Renal cortex interstitium (tissue), 11 donors: ENCODE results near the gene F12. TPM values are rescaled to one million over a fixed set of nuclear protein-coding genes. Genes with fewer than 3 reads are reported as not detected.
"Not testable (repeated sequence)": the region's sequence is repeated elsewhere in the genome, so short reads cannot be mapped to it uniquely, and the experiment has no call there.

Experiments used
- DNase-seq, 11 donors: peaks; one replicate each; pipeline ENCODE4 v3.0.0-alpha.2; 2013; ENCODE audit warnings: low read depth in 9 of 11, low spot score in 4 of 11; ENCODE audit errors: extremely low read depth in 1 of 11
- polyA plus RNA-seq, 3 donors: library from polyadenylated mRNA; unstranded; fragments of 120-200 nt; gene quantifications; one replicate each; pipeline ENCODE4 v1.2.1, GENCODE V29; 2013; ENCODE audit not compliant: insufficient read length in 3 of 3

The F12 gene
- polyA plus RNA-seq, 3 donors, result 9.1 to 25.2 (median 10.2) TPM

DNA sequence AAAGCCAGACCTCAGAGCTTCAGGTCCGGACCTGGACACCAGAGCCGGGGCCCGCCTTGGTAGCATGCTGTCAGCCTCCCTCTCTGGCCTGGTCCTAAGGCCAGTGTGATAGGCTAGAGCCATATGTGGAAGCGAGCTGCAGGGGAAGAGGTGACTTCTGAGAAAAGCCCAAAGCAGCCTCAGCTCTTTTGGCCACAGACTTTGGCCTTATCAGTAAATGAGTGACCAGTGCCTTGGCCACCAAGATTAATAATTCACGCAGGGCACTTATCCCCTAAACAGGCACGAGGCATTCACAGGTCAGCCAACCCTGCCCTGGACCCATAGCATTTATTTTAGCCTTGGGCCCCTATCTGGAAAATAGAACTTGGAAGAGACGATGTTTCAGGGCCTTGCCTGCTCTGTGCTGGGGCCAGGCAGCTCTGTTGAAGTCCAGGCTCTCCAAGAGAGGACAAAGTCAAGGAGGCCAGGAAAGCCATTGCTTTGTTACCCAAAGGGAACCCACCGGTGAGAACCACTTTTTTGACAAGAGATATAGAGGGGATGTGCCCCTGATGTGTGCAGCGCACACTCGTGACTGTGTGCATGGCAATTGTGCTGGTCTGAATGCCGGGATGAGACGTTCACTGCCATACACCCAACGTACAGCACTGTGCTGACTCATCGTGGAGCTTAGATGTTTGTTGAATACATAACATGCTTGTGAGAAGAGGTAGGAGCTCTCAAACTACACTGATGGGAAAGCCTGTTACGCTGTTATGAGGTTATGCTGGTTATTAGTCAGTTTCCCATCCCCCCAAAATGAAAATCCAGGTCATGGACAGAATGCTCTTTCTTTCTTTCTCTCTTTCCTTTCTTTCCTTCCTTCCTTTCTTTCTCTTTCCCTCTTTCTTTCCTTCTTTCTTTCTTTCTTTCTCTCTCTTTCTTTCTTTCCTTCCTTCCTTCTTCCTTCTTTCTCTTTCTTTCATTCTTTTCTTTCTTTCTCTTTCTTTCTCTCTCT lies 30.2 kb downstream of the F12 start:
- DNase-seq, result no peak

GRCh38 chr5:177377851-177378776 lies 31.2 kb downstream of the F12 start:
- no peak for DNase-seq

GRCh38 chr5:177376107-177376506 lies 33.3 kb downstream of the F12 start:
- no peak for DNase-seq

GRCh38 chr5:177375516-177375915 lies 33.8 kb downstream of the F12 start:
- not testable (repeated sequence) for DNase-seq

- no peak for DNase-seq
These were observed 35.2 kb downstream of the F12 start for GRCh38 chr5:177374211-177374610.

- DNase-seq, result no peak
These were observed 35.6 kb downstream of the F12 start for GRCh38 chr5:177373806-177374205.

DNA sequence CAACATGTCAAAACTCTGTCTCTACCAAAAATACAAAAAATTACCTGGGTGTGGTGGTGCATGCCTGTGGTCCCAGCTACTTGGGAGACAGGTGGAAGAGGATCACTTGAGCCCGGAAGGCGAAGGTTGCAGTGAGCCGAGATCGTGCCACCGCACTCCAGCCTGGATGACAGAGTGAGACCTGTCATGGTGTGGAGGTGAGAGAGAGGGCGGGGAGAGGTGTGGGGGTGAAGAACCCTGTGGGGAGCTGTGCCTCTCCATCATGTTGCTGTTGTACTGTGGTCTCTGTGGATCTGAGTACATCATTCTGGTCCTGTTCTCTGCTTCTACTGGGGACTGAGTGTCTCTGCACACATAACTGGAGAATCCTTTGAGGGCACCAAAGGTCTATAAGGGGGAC lies 36.5 kb downstream of the F12 start:
- no peak for DNase-seq

DNA sequence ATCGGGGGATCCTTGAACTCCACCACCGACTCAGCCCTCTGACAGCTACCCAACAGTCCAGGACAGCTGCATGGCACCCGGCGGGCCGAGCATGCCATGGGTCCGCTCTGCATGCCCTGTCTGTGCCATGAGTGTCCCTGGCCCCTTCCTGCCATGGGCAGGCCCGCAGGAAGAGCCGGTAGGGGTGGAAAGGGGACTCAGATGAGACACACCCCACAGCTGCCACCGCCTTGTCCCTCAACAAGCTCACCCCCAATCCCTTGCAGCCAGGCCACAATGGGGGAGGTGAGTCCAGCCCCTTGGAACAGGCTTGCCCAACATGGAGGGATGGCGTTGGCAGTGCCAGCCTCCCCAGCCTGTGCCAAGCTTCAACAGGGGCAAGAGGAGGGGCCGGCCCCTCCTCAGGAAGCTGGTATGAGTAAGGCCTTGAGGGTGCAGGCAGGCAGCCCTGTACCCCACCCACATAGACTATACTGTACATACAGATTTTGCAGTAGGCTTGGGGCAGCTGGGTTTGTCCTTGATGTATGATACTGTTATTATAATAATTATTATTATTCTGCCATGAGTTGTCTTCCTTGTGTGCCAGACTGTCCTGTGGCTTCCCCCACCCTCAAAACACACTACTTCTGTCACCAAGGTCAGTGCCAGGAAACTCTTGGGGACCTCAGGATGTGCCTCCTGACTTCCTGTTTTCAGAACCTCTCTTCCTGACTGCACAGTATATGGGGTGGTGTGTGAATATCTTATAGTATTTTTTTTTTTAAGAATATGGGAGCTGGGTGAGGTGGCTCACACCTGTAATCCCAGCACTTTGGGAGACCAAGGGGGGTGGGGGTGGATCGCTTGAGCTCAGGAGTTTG lies 37.1 kb downstream of the F12 start:
- DNase-seq, result no peak

GRCh38 chr5:177371120-177372033 lies 38.0 kb downstream of the F12 start:
- DNase-seq, result no peak

DNA sequence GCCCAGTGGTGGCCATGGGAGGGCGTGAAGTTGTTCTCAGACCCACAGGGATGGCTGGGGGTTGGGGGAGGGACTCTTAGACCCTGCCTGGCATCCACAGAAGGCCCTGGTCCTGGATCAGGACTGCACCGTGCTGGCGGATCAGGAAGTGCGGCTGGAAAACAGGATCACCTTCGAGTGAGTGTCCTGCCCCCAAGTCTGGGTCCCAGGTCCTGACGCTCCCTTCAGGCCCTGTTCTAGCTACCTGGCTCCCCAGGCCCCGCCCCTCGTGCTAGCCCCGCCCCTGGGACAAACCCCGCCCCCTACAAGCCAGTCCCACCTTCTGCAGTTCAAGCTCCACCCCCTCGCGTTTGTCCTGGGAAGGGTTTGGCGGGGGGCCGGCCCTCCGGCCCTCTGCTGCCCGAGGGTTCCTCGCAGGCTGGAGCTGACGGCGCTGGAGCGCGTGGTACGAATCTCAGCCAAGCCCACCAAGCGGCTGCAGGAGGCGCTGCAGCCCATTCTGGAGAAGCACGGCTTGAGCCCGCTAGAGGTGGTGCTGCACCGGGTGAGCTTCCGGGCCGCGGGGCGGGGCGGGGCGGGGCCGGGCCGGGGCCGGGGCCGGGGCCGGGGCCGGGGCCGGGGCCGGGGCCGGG lies 38.8 kb downstream of the F12 start:
- DNase-seq, result peak in 10 of 11 donors; percentile 66 to 84 (median 79)

- DNase-seq, result no peak
These were observed 39.5 kb downstream of the F12 start for GRCh38 chr5:177369645-177370440.

DNA sequence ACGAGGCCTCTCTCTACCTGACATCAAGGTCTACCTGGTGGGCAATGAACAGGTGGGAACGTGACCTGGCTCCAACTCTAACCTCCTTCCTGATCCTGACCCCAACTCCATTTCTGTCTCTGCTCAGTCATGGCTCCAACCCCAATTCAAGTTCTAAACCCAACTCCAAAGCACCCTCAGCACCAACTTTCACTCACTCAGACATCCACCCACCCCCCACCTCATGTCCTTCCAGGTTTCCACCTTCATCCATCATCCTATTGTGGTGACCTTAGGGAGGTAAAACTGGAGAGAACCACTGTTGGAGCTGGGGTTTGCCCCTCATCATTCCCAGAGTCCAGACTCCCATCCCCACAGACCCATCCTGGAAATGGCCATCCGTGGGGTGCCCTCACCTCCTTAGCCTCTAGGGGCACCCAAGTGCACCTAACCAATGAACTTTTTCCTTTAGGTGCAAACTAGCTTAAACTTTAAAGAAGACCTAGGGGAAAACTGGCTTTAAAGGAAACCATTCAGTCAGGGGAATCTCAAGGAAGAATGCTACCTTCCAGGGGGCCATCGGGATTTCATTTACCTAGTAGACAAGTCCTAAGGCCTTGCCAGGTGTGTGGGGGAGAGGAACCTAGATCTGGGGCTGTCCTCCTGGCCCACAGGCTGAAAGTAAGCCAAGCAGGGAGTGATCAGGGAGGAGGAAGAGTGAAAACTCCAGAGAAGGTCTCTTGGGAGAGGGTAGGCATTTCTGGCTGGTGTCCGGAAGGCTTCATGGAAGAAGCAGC lies 40.3 kb downstream of the F12 start:
- no peak for DNase-seq

- no peak for DNase-seq
These were observed 41.1 kb downstream of the F12 start for GRCh38 chr5:177367981-177368868.

- no peak for DNase-seq
These were observed 42.0 kb downstream of the F12 start for GRCh38 chr5:177367323-177367848.
